HepG2 (cell line): ENCODE measurements around the gene KCNJ6. TPM values are rescaled to one million over a fixed set of nuclear protein-coding genes. Genes with fewer than 3 reads are reported as not detected.
A peak's percentile ranks its signal among the peaks of the same experiment; 100 is the strongest.

ENCODE experiments used
- ATAC-seq: fragments of 200-7000 bp; cut with Tn5 transposase; 3 replicates; pipeline ENCODE4 v1.9.1; 2020; ENCODE audit warnings: mild to moderate bottlenecking, moderate library complexity
- BruUV-seq: library from RNA; stranded (reverse); fragments of 400-500 nt; replicated peaks from 2 replicates; lab custom pipeline; 2021; lab: Mats Ljungman, UMichigan
- CTCF ChIA-PET: fragments of 300-600 bp; formaldehyde crosslinking; extraction: SDS; loops from one replicate; lab custom pipeline; 2021; ENCODE audit warnings: low total read pairs, inconsistent platforms, low intra/inter-chr PET ratio; lab: Yijun Ruan, JAX
- POLR2A ChIA-PET: fragments of 350-600 bp; sonication (Branson Sonifier 250); formaldehyde crosslinking; loops from one replicate; lab custom pipeline; 2020; ENCODE audit warnings: antibody characterized with exemption, inconsistent platforms; lab: Yijun Ruan, JAX
- DNase-seq: peaks from one replicate; pipeline ENCODE4 v3.0.0-alpha.2; 2015; ENCODE audit warnings: low spot score
- FAIRE-seq: peaks from 3 replicates; lab custom pipeline; 2011; peaks lifted over from hg19 to GRCh38; lab: Jason Lieb, UNC
- H2AFZ ChIP-seq: one replicate; pipeline ENCODE4 v1.6.1; 2011; ENCODE audit warnings: low read length, inconsistent platforms
- H3K27ac ChIP-seq: fragments of 300-600 bp; 3 replicates; pipeline ENCODE4 v1.8.0; 2011; ENCODE audit warnings: mixed run types, mild to moderate bottlenecking, mixed read lengths, low read length, inconsistent platforms; ENCODE audit not compliant: insufficient read depth; ENCODE audit errors: extremely low read length
- H3K27me3 ChIP-seq, 2 experiments: fragments of 200-600 bp in 1 of 2; 2 replicates in 1 of 2; 3 replicates in 1 of 2; pipeline versions ENCODE4 v1.6.0 to v1.8.0; 2011; ENCODE audit warnings: low read length in 2 of 2, mild to moderate bottlenecking in 2 of 2, moderate library complexity in 2 of 2, inconsistent platforms in 1 of 2; ENCODE audit not compliant: insufficient read depth in 2 of 2, control insufficient read depth in 1 of 2
- H3K36me3 ChIP-seq, 2 experiments: fragments of 200-600 bp in 1 of 2; replicated peaks in 1 of 2; 2 replicates in 1 of 2; 3 replicates in 1 of 2; pipeline versions ENCODE4 v1.5.1 to v1.8.0; 2011; ENCODE audit warnings: low read length in 2 of 2, inconsistent platforms in 1 of 2; ENCODE audit not compliant: insufficient read depth in 2 of 2, control insufficient read depth in 1 of 2
- H3K4me1 ChIP-seq: 2 replicates; pipeline ENCODE4 v1.5.1; 2012; ENCODE audit warnings: low read length, inconsistent platforms; ENCODE audit not compliant: insufficient read depth
- H3K4me2 ChIP-seq: 2 replicates; pipeline ENCODE4 v1.6.0; 2011; ENCODE audit warnings: low read depth, low read length, inconsistent platforms
- H3K4me3 ChIP-seq, 3 experiments: fragments of 200-600 bp in 1 of 3; sonication (generic), shearing (Covaris generic) in 1 of 3; replicated peaks in 1 of 3; 2 replicates each; pipeline ENCODE4 v1.5.1; 2011 to 2016; ENCODE audit warnings: low read length in 3 of 3, inconsistent platforms in 2 of 3, low read depth in 2 of 3, mild to moderate bottlenecking in 2 of 3, control low read depth in 1 of 3, mixed read lengths in 1 of 3; ENCODE audit not compliant: insufficient read depth in 1 of 3
- H3K79me2 ChIP-seq: one replicate; pipeline ENCODE4 v1.6.1; 2011; ENCODE audit warnings: low read length, inconsistent platforms; ENCODE audit not compliant: insufficient read depth
- H3K9ac ChIP-seq: 2 replicates; pipeline ENCODE4 v1.6.0; 2011; ENCODE audit warnings: mild to moderate bottlenecking, low read depth, low read length, inconsistent platforms; ENCODE audit not compliant: insufficient read depth
- H3K9me3 ChIP-seq: 2 replicates; pipeline ENCODE4 v1.5.1; 2012; ENCODE audit warnings: mild to moderate bottlenecking, low read length
- H4K20me1 ChIP-seq: 2 replicates; pipeline ENCODE4 v1.6.0; 2011; ENCODE audit warnings: inconsistent platforms, mild to moderate bottlenecking, low read length, moderate library complexity; ENCODE audit not compliant: insufficient read depth
- CREB1 ChIP-seq, 2 experiments: fragments of 450-650 bp in 1 of 2; IDR thresholded peaks; 2 replicates each; pipeline ENCODE4 v1.6.1; 2016 to 2017; ENCODE audit warnings: control low read depth in 1 of 2, mild to moderate bottlenecking in 1 of 2, missing compliant biosample characterization in 1 of 2, missing genetic modification characterization in 1 of 2
- TCF7 ChIP-seq: sonication (generic); IDR thresholded peaks from 2 replicates; pipeline ENCODE4 v1.6.1; 2016; ENCODE audit warnings: antibody characterized with exemption, low read depth
- ZNF530 ChIP-seq: sonication (generic); formaldehyde crosslinking; IDR thresholded peaks from 2 replicates; pipeline ENCODE4 v1.5.0; 2020; ENCODE audit warnings: low read depth, mild to moderate bottlenecking, missing genetic modification reagents
- ZNF7 ChIP-seq: IDR thresholded peaks from 2 replicates; pipeline ENCODE4 v1.6.1; 2016; ENCODE audit warnings: missing biosample characterization, missing genetic modification reagents
- WGBS: methylation state at CpG from one replicate; pipeline ENCODE4 v1.1.6; 2017; ENCODE audit warnings: low lambda C conversion rate; 5-methylcytosine and 5-hydroxymethylcytosine counted together
- in situ Hi-C: cut with HindIII; loops from 2 replicates; pipeline ENCODE4 v1.10.0; 2017; ENCODE audit warnings: low pct_unique_long_range_greater_than_20kb; ENCODE audit not compliant: extremely low pct_ligation_motif_present
- intact Hi-C: fragments of 100-400 bp; cut with micrococcal nuclease; formaldehyde crosslinking; loops from one replicate; pipeline ENCODE4 v1.10.0; 2022; ENCODE audit not compliant: unreplicated experiment
- polyA plus RNA-seq, 8 experiments: library from polyadenylated mRNA; depleted of rRNA in 3 of 8; stranded (reverse) in 7 of 8; unstranded in 1 of 8; fragments of >200 nt; fragmentation: Illumina TruSeq in 4 of 8; extraction: Trizol in 4 of 8; gene quantifications; 2 replicates each; pipeline versions ENCODE4 v1.2.1 to v1.2.3, GENCODE V29; 2011 to 2016; ENCODE audit warnings: low read depth in 4 of 8, missing spikeins in 1 of 8, mixed read lengths in 1 of 8; ENCODE audit not compliant: insufficient read depth in 1 of 8
- total RNA-seq, 5 experiments: library from RNA; depleted of rRNA; stranded (reverse); fragments of >200 nt; fragmentation: Illumina TruSeq; extraction: Trizol; gene quantifications; 2 replicates each; pipeline ENCODE4 v1.2.3, GENCODE V29; 2016; ENCODE audit warnings: low read depth in 1 of 5
- TF ChIP-seq, protein P1 (sequence below): sonication (generic); formaldehyde crosslinking; IDR thresholded peaks from 2 replicates; pipeline ENCODE4 v1.8.0; 2022; ENCODE audit warnings: missing genetic modification reagents, mild to moderate bottlenecking, borderline replicate concordance
- TF ChIP-seq, protein P2 (sequence below): sonication (generic); formaldehyde crosslinking; IDR thresholded peaks from 2 replicates; pipeline ENCODE4 v1.4.0; 2020; ENCODE audit warnings: missing genetic modification reagents, mild to moderate bottlenecking, borderline replicate concordance

The KCNJ6 gene
- total and polyA plus RNA-seq, 2 of the 13 experiments (the other 11 are each of a cell fraction or from before 2014, with no cell fraction given) = not detected

DNA sequence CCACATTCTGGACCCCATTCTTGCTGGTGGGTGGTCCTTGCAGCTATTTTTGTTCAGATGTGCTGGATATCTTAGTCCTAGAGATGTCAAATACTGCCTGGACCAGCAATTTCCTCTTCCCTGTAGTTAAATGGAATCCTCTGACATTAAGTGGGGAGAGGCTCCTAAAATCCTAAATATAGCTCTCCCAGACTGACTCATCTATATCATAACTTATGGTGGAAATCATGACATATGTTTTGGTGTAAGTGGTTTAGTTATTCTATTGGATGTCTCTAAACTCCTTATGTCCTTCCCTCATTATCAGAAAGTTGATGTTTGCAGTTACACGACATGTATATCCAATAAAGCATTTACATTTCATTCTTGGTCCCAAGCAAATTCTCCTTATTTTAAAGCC lies 73.1 kb downstream of the KCNJ6 start:
- WGBS = 21% methylated on average over 1 of the region's 1 CpG
- no peaks in the 10 kb centered on the region for H4K20me1 ChIP-seq
- no peaks in the 10 kb centered on the region for H3K9me3 ChIP-seq
- ChIA-PET CTCF (no interaction called here), POLR2A (no interaction called here)
- no peak overlapping the region for H3K4me3 ChIP-seq
- FAIRE-seq = no peak
- no peak overlapping the region for H3K9ac ChIP-seq
- no peaks in the 10 kb centered on the region for H3K79me2 ChIP-seq
- intact Hi-C loops = no loop called here
- H3K36me3 ChIP-seq = no peaks in the 10 kb centered on the region
- no peak for ATAC-seq
- H3K4me2 ChIP-seq = no peak overlapping the region
- H3K4me1 ChIP-seq = no peaks in the 10 kb centered on the region
- H3K27ac ChIP-seq = no peak overlapping the region
- no peaks in the 10 kb centered on the region for H3K27me3 ChIP-seq
- no TSS peak for BruUV-seq
- DNase-seq = no peak
- H2AFZ ChIP-seq = no peak overlapping the region
- in situ Hi-C loops = no loop called here
- TF ChIP-seq ZNF7 (CRISPR knock-in tag) = no peak

DNA sequence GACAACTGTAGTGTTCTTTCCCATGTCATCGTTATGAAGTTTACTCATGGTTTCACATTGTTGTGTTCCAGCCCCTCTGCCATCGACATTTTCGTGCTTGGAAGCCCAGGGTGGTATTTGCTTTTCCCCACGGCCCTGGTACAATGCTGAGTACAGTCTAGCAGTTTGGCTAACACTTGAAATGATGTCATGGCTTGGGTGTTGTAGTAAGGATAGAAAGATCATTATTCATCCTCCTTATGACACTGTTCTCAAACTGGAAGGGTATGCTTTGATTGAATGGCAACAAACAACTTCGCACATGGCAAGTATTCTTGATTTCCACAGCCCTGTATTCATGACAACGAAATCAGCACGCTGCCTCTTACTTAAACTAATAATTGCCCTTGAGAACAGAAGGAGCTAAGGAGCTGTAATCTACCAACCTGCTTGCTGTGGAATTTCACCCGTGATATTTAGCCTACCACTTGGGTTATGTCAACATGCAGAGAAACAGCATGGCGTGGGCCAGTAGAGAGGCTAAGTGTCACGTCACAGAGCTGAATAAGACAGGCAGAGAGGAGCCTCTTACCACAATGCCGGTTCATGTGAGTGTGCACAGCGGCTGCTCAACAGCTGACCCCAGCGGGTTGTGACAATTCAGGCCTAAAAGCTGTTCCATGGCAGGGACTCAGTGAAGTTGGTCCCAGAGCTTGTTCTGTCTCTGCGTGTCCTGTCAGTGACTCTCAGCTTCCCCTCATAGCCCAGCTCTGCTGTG lies 73.9 kb downstream of the KCNJ6 start:
- Histone ChIP-seq H3K27me3 (no peaks in the 10 kb centered on the region), H4K20me1 (no peaks in the 10 kb centered on the region), H3K36me3 (no peaks in the 10 kb centered on the region), H3K4me1 (no peaks in the 10 kb centered on the region), H3K79me2 (no peaks in the 10 kb centered on the region), H2AFZ (no peak overlapping the region), H3K9ac (no peak overlapping the region), H3K9me3 (no peaks in the 10 kb centered on the region), H3K4me3 (no peak overlapping the region), H3K27ac (no peak overlapping the region), H3K4me2 (no peak overlapping the region)
- in situ Hi-C loops (no loop called here), intact Hi-C loops (no loop called here)
- TF ChIP-seq, protein P1, sequence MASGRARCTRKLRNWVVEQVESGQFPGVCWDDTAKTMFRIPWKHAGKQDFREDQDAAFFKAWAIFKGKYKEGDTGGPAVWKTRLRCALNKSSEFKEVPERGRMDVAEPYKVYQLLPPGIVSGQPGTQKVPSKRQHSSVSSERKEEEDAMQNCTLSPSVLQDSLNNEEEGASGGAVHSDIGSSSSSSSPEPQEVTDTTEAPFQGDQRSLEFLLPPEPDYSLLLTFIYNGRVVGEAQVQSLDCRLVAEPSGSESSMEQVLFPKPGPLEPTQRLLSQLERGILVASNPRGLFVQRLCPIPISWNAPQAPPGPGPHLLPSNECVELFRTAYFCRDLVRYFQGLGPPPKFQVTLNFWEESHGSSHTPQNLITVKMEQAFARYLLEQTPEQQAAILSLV (CRISPR knock-in tag) = no peak
- TF ChIP-seq, protein P2, sequence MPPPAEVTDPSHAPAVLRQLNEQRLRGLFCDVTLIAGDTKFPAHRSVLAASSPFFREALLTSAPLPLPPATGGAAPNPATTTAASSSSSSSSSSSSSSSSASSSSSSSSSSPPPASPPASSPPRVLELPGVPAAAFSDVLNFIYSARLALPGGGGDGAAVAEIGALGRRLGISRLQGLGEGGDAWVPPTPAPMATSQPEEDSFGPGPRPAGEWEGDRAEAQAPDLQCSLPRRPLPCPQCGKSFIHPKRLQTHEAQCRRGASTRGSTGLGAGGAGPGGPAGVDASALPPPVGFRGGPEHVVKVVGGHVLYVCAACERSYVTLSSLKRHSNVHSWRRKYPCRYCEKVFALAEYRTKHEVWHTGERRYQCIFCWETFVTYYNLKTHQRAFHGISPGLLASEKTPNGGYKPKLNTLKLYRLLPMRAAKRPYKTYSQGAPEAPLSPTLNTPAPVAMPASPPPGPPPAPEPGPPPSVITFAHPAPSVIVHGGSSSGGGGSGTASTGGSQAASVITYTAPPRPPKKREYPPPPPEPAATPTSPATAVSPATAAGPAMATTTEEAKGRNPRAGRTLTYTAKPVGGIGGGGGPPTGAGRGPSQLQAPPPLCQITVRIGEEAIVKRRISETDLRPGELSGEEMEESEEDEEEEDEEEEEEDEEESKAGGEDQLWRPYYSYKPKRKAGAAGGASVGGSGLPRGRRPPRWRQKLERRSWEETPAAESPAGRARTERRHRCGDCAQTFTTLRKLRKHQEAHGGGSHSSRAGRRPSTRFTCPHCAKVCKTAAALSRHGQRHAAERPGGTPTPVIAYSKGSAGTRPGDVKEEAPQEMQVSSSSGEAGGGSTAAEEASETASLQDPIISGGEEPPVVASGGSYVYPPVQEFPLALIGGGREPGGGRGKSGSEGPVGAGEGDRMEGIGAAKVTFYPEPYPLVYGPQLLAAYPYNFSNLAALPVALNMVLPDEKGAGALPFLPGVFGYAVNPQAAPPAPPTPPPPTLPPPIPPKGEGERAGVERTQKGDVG = no peak
- TF ChIP-seq TCF7 (no peak), CREB1 (IDR thresholded peaks at IDR 0.05) (0 out of 2 replicates have a peak, but pooled peaks have one; percentile 38), CREB1 (CRISPR knock-in tag; IDR thresholded peaks at IDR 0.05) (no peak), ZNF530 (CRISPR knock-in tag) (no peak)
- ChIA-PET POLR2A (no interaction called here), CTCF (no interaction called here)
- FAIRE-seq (no peak), ATAC-seq (no peak), DNase-seq (no peak)
- WGBS = 6% methylated on average over 10 of the region's 14 CpGs
- no TSS peak for BruUV-seq
